Measurements from ENCODE around the gene SCTR.
A peak's percentile ranks its signal among the peaks of the same experiment; 100 is the strongest.

Gene SCTR

DNA sequence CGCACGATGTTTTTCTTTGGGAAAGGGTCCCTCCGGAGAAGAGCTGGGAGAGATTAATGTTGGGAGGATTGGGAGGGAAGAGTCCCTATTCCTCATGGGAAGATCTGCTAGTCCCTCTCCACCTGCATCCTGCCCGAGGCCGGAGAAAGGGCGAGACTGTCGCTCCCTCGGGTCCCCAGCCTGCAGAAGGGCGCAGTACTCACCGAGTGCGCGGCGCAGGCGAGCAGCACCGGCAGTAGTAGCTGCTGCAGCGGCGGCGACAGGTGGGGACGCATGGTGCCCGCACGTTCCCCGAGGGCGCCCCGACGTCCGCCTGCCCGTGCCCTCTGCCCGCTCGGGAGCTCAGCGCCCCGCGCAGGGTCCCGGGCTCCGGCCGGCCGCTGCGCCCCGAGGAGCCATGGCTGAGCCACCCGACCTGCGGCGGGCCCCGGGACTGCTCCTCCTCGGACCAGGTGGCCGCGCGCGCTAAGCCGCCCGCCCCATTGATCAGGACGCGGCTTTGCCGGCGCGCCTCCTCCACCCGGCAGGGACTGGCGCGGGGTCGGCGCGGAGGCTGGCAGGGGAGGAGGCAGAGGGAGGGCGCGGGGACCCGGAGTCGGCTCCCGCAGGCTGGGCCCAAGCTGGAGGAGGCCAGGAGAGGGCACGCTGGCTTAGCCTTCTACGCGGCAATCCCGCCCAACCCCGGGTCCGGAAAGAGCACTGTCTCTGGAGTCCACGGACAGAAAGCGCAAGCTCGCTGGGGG lies at the start of gene SCTR:
Gene SCTR, minus strand, starts transcription at position 532 of the 743 bp plus-strand sequence. Its CDS starts 257 bp downstream, at position 275.
- DNase-seq (ENCODE audit: low spot score) = peak; percentile 21

GRCh38 chr2:119567292-119567691 lies 43.0 kb upstream of the SCTR start:
- DNase-seq (ENCODE audit: low spot score) = no peak

- no peak for DNase-seq (ENCODE audit: low spot score)
Observed at GRCh38 chr2:119565481-119565880, 41.2 kb upstream of the SCTR start.

DNA sequence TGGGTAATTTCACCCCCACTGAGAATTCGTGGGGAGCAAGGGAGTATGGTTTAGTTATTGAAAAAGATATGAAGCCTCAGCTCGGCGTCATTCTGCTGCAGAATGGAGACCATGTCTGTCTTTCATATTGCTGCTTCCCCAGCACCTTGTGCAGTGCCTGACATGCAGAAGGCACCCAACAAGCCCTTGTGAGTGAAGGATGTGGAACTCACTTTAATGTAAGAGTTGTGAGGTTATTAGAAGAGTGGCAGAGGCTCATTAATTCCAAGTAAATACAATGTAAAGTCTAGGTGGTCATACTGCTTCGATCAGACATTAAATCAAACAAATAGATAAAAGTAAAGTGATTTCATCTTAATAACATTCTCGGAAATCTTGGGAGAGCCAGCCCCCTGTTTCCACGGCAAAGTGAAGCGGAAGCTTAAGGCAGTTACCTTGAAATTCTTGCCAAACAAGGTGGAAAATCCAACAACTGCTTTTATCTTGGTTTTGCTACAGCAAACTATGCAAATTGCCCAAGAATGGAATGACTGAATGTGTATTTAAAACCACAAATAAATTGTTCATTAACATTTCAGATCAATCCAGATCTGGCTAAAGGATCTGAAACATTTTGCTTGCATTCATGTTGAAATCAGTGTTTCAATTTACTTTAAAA lies 29.5 kb upstream of the SCTR start:
- DNase-seq (ENCODE audit: low spot score) = peak; percentile 52

GRCh38 chr2:119552902-119553301 lies 28.6 kb upstream of the SCTR start:
- DNase-seq (ENCODE audit: low spot score) = peak; percentile 23

GRCh38 chr2:119550856-119551255 lies 26.6 kb upstream of the SCTR start:
- DNase-seq (ENCODE audit: low spot score) = no peak

- peak; percentile 26 for DNase-seq (ENCODE audit: low spot score)
Observed at GRCh38 chr2:119550346-119550745, 26.1 kb upstream of the SCTR start.

- peak; percentile 47 for DNase-seq (ENCODE audit: low spot score)
Observed at GRCh38 chr2:119549241-119549640, 25.0 kb upstream of the SCTR start.

DNA sequence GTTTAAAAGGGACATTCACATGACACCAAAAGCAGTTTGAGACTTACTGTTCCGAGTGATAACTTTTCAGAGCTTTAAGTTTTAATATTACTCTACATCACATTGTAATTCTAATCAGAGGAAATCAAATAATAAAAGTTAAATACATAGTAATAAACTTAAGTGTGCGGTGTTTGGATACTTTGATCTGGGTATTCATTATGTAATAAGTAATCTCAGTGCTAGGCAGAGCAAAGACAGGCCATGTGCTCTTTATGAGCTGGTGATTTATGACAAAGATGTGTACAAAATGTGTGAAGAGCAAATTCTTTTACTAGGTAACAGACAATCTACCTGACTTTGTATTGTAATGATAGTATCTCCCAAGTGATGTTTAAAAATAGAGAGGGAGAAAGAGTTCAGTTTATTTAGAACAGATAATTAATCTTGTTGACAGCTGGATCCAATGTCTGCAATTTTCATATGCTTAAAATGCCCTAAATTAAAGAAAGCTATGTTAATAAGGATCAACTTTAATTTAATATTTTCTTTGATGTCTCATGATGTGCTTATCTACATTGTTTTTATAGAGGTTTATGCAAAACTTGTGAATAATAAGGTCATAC lies 24.3 kb upstream of the SCTR start:
- DNase-seq (ENCODE audit: low spot score) = no peak

DNA sequence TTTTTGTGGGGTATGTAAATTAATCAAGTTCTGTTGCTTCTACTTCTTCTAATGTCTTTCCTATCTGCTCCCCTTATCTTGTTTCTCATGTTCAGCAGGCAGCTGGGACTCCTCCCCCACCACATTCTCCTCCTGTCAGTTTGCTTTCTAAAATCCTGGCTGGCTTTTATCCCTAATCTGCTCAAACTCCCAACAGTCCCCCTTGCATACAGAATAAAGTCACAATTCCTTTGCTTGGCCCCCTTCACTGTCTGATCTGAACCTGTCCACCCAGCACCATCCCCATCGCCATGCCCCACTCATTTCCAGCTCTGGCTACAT lies 22.1 kb upstream of the SCTR start:
- no peak for DNase-seq (ENCODE audit: low spot score)

- peak; percentile 13 for DNase-seq (ENCODE audit: low spot score)
Observed at GRCh38 chr2:119545754-119546446, 21.6 kb upstream of the SCTR start.

DNA sequence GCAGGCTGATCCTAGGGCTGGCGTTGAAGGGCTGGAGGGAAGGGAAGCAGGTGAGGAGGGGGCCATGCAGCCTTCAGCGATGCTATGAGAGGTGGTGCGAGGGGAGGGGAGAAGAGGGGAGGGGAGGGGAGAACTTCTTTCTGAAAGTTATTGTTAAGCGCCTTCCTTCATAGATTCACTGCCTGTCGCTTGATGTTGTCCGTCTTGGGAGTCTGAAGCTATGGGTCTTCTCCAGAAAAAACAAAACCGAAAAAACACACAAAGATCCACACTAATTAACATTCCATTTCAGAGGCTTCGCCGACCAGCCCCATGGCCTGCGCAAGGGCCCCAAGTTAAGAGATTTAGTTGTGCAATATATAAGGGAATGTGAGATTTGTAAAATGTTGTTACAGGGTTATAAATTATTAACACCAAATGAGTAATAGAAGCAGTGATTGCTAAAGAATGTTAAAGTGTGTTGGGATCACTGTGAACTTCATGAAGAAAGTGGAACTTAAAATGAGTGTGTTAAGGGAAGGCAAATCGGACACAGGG lies 20.7 kb upstream of the SCTR start:
- DNase-seq (ENCODE audit: low spot score) = peak; percentile 85

DNA sequence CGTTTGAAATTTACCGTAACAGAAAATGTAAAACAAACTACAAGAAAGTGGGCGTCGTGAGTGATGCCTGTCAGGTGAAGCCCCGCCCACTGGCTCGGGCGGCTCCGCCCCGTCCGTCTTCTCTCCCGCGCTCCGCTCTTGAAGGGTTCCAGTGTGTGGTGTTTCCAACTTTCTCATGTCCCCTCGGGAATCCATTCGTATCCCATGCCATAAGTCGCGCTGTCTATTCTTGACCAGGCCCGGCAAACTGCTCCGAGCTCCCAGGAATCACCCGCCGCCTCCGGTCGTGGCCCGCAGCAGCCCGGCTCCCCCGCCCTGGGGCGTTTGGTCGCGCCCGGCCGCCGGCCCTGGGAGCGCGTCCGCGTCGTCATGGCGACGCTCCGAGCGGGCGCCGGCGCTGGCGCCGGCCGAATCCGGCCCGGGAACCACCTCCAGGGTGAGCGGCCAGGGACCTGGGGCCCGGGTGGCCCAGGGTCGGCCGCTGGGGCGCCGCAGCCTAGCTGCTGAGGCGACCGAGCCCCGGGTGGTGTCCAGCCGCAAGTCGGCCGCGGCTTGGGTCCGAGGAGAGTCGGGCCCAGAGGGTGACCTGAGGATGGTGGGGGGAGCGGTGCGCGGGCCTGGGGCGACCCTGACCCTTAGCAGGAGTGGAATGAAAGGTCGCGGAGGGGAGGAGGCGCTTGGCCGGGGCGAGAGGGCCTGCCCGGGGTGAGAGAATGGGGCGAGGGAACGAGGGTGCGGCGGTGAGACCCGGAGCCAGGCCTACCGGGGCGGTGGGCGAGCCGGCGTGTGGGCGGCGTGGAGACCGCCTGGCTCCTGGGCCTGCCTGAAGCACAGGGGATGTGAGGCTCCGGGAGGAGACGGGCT lies 20.0 kb upstream of the SCTR start, which contains the start of gene CFAP221:
Gene CFAP221, plus strand, starts transcription at position 375 of the 864 bp plus-strand sequence. CDS start 1,683 bp downstream, outside the sequence.
- peak; percentile 82 for DNase-seq (ENCODE audit: low spot score)

DNA sequence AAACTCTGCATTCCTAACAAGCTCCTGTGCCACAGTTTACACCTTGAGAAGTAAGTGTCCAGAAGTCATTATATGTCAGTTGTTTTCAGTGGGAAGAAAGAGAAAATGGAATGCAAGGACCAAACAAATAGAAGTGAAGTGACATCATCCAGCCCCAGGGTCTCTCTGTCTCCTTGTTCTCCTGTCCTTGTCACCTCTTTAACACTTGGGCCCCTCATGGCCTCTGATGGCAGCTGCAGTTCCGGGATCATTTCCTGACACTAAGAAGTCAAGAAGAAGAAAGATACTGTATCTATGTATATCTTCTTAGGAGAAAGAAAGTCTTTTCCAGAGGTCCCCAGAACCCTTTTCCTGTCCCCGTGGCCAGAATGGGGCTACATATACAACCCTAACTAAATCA lies 17.2 kb upstream of the SCTR start:
- no peak for DNase-seq (ENCODE audit: low spot score)

- no peak for DNase-seq (ENCODE audit: low spot score)
Observed at GRCh38 chr2:119537792-119538191, 13.5 kb upstream of the SCTR start.

GRCh38 chr2:119536707-119537106 lies 12.4 kb upstream of the SCTR start:
- no peak for DNase-seq (ENCODE audit: low spot score)

DNA sequence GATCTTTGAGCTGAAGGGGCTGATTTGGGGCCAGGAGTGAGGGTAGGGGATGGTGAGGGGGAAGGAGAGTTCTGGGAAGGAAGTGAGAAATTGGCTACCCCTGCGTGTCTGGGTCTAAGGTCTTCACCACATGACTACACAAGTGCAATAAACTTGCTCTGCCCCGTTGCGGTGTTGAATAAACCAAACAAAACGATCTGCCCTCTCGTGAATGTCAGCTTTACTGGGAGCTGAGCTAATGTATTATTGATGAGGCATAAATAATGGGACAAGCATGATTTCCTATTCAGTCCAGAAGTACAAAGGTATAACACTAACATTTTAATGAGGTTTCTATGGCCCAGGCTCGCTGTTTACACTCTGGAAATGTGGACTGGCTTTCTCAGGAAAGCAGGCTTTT lies 11.9 kb upstream of the SCTR start:
- DNase-seq (ENCODE audit: low spot score) = no peak

DNA sequence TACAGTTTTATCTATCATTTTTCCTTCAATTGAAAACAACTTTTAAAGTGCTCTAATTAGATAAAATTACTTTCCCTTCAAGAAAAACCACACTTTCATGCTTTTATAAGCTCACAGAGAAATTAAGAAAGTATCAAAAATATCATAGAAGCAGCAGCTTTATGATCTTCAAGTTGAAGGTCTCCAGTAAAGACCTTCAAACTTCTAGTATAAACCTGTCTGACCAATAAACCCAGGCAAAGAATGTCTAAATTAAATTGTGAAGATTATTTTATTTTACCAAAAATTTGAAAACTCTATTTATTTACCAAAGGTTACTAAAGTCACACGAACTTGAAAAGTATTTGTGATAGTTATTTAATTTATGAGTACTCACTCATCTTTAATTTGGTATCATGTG lies 9.3 kb upstream of the SCTR start:
- DNase-seq (ENCODE audit: low spot score) = no peak

- DNase-seq (ENCODE audit: low spot score) = no peak
Observed at GRCh38 chr2:119531292-119531691, 7.0 kb upstream of the SCTR start.

DNA sequence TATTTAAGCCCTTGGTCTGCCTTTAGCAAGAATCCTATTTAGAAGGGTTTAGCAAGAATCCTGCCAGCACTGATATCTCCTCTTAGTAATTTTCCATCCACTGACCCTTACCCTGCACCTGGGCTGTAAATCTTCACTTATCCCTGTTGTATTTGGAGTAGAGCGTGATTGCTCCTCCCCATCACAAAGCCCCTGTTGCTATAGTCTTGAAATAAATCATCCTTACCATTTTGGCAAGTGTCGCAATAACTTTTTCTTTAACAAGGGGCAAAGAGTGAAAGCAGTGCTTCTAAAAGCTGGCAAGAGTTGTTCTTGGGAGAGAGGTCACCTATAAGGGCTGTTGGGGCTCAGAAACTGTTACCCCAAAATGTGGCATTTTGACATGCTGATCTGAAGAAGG lies 3.7 kb upstream of the SCTR start:
- no peak for DNase-seq (ENCODE audit: low spot score)

GRCh38 chr2:119525614-119526013 lies 1.3 kb upstream of the SCTR start:
- no peak for DNase-seq (ENCODE audit: low spot score)

Data from kidney tubule cell (primary cell).